Hematopoietic multipotent progenitor cell (in vitro differentiated cells): ENCODE data around the gene PTPRM. TPM values are rescaled to one million over a fixed set of nuclear protein-coding genes. Genes with fewer than 3 reads are reported as not detected.

Source experiments
- DNase-seq, 3 donors: peaks; one replicate each; pipeline ENCODE4 v3.0.0-alpha.2; 2011 to 2015; ENCODE audit warnings: low read depth in 2 of 3, low spot score in 2 of 3
- total RNA-seq: library from RNA; depleted of rRNA; stranded (reverse); fragments of >200 nt; gene quantifications from one replicate; pipeline ENCODE4 v1.2.3, GENCODE V29; 2012

PTPRM gene
- total RNA-seq, 1 donor: 18.0 TPM

DNA sequence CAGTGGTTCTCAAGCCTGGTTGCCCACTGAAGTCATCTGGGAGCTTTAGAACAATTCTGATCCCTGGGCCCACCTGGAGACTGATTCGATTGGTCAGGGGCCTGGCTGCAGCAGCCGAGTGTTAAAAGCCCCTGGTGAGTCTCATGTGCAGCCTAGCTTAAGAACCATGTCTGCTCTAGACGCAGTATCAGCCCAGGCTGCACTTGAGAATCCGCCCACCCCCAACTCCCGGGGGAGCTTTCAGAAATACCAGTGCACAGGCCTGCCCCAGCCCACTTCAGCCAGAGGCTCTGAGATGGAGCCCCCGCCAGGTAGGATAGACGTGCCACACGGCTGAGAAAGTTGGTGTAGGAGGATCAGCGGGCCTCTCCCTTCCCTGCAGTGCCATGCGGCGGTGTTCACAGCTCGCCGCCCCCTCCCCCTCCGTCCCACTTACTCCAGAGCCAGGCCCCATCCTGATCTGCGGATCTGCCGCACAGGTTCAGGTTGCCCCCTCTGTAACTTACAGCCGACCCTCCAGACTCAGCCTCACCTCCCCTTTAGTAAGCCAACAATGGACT lies 833.2 kb downstream of the PTPRM start:
- no peak for DNase-seq

DNA sequence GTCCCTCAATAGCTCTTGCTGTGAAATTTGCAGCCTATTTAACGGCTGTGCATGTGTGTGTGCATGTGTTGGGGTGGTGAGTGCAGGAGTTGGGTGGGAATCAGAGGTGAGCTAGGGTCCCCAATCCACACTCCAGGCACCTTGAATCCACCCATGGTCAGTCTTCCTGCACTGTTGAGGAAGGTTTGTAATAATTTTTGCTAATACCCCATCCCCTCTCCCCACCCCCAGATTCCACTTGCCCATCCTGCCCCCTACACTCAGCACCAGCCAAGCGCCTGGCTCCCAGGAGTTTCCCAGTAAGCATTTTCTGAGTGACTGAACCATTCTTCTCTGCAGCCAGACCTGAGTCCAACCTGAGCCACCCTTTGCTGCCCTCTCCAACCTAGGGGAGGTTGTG lies 833.7 kb downstream of the PTPRM start:
- no peak for DNase-seq

DNA sequence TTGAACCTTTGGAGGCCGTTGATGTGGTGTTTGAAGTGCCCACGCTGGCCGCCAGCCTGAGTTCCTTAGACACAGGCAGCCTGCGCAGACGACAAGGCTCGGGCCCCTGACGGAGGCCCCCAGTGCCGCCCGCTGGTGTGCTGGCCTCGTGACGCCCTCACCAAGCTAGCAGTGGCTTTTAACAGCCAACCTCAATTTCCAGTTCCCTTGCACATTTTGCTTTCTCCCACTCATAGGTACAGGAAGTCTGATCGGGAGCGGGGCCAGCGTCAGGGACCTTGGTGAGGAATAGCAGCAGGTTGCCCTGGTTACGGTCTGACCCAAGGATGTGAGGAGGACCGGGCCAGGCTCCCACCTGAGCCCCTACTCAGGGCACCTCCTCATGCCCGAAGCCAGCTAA lies 834.5 kb downstream of the PTPRM start:
- DNase-seq: no peak

DNA sequence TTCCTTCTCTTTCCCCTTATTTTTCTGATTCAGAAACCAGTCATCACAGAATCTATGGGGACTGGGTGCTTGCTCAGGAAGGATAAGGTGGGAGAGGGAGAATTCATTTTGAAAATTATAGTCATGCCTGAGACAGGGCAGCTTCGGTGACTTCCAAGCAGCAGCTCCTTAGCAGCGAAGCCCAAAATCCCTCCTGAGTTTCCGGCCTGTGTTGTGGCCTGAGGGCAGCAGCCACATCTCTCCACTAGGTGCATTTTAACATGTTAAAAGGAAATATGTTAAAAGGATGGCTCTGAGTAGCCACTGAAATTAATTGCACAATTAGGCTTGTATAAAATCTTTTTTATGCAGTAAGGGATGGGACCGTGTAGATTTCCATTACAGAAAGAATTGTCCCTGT lies 835.1 kb downstream of the PTPRM start:
- no peak for DNase-seq

DNA sequence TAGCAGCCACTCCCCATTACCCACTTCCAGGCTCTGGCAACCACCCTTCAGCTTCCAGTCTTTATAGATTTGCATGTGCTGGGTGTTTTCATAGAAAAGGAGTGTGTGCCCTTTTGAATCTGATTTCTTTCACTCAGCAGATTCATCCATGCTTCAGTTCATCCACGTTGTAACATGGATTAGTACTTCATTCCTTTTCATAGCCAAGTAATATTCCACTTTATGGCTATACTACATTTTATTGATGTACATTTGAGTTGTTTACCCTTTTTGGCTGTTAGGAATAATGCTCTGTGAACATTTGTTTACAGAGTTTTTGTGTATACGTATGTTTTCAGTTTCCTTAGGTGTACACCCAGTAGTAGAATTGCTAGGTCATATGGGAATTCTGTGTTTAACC lies 836.6 kb downstream of the PTPRM start:
- DNase-seq: no peak

DNA sequence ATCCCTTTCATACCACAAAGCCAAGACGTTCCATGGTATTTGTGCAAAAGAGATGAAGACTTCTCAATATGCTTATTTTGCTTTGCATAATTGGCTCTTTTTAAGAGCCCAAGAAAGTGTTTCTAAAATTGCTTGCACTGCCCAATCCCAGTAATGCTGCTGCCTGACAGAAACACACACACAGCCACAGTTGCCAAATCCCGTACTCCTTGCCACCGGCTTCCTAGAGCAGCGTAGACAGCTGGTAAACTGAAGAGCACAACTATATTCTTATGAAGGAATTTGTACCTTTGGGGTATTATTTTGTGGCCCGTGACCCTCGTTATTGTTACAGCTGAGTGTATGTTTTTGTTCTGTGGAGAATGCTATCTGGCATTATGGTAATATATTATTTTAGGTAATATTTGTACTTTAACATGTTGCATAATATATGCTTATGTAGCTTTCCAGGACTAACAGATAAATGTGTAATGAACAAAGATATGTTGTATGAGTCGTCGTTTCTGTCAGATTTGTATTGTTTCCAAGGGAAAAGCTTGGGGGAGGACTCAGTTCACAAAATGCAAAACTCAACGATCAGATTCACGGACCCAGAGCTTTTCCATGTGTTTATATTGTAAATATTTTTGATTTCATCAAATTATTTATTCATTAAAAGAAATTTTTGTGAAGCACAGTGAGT lies 839.2 kb downstream of the PTPRM start:
- DNase-seq: no peak

DNA sequence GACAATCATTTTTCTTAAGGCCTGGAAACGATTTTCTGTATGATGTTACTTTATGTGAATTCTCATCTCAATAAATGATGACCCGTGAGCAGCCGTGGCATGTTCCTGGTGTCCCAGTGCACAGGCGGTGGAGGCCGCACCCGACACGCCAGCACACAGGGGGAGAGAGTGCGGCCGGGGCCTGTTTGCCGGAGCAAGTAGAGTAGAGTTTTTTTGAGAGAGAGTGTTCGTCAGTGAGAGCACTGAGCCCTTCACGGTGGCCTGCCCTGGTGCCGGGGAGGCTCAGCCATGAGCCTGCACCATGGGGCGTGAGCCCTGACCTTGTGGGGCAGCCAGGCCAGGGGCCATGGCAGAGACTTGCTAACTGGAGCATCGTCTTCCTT lies 839.7 kb downstream of the PTPRM start:
- no peak for DNase-seq

DNA sequence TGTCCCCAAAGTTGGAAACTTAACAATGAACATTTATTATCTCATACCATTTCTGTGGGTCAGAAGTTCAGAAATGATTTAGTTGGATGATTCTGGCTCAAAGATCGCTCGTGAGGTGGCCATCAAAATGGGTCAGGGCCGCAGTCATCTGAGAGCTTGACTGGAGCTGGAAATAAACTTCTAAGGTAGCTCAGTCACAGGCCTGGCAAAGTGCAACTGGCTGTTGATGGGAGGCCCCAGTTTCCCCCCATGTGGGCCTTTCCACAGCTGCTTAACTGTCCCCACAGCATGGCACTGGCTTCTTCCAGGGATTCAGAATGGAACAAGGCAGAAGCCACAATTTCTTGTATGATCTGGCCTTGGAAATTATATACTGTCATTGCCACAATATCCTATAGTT lies 842.0 kb downstream of the PTPRM start:
- DNase-seq: no peak

DNA sequence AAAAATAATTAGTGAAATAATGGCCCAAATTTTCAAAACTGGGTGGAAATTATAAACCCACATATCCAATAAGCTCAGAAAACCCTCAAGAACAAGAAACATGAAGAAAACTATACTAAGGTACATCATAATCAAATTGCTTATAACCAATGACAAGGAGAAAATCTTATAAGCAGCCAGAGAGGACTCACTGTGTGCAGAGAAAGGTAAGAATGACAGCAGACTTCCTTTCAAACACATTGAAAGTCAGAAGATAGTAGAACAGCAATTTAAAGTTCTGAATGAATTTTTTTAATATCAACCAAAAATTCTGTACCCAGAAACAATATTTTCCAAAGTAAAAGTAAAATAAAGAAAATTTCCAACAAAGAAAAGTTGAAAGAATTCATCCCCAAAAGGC lies 844.4 kb downstream of the PTPRM start:
- no peak for DNase-seq

DNA sequence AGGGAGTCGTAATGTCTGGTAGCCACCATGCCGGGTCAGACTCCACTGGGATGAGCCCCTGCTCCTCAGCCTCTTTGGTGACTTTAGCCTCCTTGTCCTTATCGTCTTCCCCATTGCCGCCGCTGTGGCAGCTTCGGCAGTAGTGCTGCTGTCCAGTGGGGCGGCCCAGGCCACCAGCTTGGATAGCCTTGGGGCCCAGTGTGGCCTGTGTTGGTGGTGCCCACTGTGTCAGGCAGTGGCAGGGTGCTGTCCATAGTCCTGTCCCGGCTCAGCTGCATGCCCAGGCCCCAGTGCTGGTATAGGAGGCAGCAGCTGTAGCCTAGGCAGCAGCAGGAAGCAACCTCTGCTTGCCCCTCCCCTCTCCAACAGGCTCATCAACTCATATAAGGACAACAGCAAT lies 845.0 kb downstream of the PTPRM start:
- no peak for DNase-seq

DNA sequence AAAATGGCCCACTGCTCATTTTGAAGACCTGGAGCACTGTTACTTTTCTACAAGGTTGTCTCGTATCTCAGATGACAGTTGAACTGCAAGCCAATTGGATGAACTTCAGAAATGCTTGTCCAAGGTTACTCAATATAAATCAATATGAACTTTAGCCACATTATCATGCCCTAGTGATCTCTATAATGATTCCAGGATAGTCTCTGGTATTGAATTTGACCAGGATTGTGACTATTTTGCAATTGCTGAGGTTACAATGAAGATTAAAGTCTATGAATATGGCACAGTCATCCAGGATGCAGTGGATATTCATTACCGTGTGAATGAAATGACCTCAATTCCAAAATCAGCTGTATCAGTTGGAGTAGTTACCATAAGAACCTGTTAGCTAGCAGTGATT lies 846.1 kb downstream of the PTPRM start:
- DNase-seq: no peak

DNA sequence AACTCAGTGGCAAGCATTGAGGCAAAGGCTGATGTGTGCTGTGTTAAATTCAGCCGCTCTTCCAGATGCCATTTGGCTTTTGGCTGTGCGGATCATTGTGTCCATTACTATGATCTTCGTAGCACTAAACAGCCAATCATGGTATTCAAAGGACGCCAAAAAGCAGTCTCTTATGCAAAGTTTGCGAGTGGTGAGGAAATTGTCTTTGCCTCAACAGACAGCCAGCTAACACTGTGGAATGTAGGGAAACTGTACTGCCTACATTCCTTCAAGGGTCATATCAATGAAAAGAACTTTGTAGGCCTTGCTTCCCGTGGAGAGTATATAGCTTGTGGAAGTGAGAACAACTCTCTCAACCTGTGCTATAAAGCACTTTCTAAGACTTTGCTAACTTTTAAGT lies 846.6 kb downstream of the PTPRM start:
- DNase-seq: no peak

DNA sequence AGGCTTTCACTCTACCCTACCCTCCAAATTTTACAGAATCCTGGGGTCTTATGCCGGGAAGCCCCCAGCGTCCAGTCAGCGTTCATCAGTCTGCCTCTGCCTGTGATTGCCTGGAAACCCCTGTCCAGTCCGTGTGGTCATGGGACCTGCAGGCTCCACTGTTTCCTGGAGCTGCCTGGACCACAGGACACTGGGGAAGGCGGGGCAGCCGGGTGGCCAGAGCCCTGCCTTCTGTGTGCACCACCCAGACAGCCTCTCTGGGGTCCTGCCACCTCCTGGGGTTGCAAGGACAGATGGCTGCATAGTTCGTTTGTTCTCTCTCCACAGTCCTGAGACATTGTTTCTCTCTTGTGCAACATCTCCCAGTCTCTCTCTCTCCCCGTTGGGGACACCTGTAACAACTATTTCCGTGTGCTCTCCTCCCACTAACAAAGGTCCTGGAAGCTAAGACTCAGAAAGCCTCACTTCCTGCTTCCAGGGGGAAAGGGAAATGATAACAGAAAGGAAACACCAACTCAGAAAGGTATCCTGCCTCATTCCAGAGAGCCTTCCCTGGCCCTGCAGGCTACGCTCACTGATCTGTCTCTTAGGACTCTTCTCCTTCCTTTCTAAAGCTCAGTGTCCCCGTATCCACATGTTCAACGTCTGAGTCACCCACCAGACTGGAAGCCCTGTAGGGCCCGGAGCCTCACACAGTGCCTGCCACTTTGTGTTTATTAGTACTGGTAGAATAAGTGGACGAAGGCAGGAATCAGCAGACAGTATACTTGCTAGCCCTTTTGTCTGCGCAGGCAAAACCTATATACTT lies 849.3 kb downstream of the PTPRM start:
- DNase-seq: no peak

DNA sequence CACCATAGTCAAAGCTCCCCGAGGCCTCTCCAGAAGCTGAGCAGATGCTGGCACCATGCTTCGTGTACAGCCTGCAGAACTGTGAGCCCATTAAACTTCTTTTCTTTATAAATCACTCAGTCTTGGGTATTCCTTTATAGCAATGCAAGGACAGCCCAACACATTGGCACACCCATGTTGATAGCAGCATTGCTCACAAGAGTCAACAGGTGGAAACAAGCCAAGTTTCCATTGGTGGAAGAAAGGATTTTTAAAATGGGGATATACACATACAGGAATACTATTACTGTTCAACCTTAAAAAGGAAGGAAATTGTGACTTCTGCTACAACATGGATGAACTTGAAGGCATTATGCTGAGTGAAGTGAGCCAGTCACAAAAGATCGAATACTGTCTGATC lies 855.3 kb downstream of the PTPRM start:
- DNase-seq: no peak

DNA sequence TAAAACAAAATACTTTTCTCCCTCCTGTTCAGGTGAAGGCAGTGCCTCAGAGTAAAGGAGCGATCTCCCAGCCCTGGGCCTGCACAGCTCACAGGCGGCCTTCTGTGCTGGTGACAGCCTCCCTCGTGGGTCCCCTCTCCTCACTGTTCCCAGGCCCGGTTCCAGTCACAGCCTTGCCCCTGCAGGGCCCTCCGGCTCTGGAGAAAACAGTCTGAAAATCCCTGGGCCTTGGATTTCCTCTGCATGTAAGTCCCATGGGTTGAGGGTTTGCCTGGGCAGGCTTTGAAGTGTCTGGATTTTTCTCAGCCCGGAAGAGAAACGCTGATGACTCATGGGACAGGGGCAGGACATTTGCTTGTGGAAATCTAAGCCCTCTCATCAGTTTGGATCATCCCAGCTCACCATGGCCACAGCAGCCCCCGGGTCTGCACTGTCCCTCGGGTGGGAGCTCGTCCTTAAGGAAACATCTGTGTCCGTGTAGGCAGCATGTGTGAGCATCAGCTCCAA lies 856.0 kb downstream of the PTPRM start:
- DNase-seq: no peak

DNA sequence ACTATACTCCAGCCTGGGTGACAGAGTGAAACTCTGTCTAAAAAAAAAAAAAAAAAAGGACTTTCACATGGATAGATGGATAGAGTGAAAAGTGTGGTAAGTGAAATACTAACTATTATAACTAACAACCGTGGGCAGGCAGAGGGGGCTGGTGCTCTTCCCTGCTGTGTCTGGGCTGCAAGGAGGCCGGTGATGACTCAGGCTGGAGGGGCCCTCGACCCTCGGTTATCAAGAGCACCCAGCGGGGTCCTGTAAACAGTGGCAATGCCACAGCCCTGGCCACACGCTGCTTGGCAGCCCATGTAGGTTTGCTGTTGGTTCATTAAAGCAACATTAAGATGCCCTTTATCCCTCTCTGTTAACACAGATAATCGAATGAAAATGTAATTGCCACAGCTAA lies 857.4 kb downstream of the PTPRM start:
- no peak for DNase-seq

DNA sequence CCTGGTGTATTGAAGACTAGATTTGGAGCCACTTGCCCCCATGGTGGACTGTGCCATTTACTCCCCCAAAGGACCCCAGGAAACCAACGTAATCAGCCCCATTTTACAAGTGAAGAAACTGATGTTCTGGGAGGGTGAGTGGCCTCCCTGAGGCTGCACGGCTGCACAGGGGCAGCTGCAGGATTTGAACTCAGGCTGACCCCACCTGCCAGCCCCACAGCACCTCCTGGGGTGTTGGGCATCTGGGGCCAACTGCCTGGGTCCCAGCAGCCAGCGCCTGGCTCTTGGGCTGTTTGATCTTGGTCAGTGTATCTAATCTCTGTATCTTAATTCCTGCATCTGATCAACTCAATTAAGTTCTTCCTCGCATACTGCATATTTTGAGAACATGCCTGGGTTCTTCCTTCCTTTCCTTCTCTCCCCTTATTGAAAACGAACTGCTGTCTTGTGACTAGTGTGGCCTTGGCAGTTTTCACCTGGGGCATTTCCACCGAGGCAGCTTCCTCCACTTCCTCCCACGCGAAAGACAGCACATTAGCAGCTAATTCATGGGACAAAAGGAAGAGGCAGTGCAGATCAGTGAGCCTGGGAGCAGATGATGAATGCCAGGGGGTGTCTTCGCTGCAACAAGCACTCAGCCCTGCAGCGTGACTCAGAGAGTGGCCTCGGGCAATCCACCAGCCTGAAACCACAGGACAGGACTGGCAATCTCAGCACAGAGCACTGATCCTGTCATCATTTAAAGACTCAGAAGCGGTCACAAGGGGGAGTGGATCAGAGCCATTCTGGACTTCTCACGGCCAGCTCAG lies 858.0 kb downstream of the PTPRM start:
- no peak for DNase-seq

DNA sequence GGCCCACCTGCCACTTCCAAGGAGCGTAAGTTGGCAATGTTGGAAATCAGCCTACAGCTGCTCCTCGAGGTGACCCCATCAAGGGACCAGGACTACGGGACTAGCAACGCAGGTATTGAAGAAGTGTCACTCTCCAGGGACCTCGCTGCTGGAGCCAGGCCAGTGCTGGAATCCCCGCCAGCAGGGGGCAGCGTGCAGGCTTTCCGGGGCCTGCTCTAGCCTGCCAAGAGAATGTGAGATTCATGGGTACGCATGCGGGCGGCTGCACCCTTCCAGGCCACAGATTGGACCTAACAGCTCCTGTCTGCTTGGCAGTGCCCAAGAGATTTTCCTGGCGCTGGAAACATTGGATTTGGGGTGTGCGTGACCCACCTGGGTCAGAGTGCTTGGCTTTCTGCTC lies 859.3 kb downstream of the PTPRM start:
- DNase-seq: peak in 1 of 3 donors; percentile 2

DNA sequence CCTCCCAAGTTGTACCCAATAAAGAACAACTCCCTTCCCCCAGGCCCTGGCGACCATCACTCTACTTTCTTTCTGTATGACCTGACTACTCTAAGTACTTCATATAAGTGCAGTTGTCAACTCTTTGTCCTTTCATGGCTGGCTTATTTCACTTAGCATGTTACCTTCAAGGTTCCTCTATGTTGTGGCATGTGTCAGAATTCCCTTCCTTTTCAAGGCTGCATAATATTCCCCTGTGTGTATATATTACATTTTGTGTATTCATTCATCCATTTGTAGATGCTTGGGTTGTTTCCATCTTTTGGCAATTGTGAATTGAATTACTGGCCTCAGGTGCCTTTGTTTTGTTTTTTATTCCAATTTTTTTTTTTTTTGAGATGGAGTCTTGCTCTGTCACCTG lies 860.2 kb downstream of the PTPRM start:
- no peak for DNase-seq

DNA sequence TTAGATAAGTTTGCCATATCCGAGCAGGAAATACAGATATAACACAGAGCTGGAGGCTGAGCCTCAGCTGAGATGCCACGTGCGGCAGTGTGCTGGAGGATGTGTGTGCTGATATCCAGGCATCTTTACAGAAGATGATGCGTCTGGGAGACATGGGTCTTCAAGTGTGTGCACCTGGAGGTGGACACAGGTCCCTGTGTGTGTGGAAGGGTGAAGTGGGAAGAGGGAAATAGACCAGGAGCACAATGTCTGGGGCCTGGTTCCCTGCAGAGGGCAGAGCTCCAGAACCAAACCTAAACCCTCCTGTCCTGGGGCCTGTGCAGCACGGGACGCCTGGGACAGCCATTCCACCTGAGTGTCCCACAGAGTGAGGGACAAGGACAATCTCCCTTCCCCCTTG lies 861.8 kb downstream of the PTPRM start:
- no peak for DNase-seq

DNA sequence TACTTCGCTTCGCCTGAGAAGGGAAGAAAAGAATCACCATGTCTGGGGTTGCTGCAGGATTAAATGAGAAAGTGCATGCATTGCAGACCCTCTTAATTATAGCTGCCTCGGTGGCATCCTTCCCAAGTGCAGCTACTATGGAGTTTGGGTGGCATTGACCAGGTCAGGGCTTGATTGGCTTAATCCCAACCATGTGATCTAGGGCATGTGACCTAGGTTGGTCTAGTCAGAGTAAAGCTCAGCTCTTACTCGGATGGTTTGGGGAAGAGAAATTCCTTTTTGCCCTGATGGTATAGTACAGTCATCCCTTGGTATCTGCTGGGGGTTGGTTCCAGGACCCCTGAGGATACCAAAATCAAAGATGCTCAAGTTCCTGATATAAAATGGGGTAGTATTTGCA lies 863.9 kb downstream of the PTPRM start:
- no peak for DNase-seq
